ENCODE results near the gene PLD1. TPM values are rescaled to one million over a fixed set of nuclear protein-coding genes. Genes with fewer than 3 reads are reported as not detected.

The PLD1 gene
- total and polyA plus RNA-seq, 2 of the 8 experiments (the other 6 are each of a cell fraction or from before 2014, with no cell fraction given): 1.2 to 2.6 TPM

DNA sequence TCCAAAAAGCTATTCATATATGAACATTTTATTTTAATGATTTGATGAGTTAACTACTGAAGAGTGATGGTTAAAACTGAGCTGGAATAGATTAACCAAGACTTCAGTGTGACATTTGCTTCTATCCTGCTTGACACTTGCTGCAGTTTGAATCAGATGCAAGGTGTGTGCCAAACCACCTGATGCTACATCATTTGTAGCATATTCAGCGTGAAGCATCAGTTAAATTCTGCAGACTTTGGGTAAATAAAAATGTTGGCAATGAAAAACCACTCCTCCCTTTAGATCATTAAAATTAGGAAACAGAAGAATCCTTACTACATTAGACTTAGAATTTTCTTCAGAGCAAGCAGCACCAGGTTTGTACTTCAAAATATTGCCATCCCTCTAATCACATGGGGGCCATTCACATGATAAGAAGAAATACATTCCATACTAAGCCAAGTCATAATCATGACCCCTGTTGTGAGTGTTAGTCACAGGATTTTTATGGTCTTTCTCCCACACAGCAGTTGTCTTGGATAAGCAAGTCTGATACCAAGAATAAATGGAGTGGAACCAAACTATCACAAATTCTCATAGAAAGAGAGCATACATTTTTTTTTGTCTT lies 189.4 kb downstream of the PLD1 start:
- ChIA-PET CTCF (ENCODE audit: partially characterized antibody) (interaction anchor here (0.9 to 1.1 kb wide), 2 partner anchors 26 to 152 kb away, joined by 3 read pairs; no protein-coding TSS in a partner anchor), POLR2A (ENCODE audit: partially characterized antibody) (no interaction called here)
- Histone ChIP-seq H2BK120ac (replicated peaks; ENCODE audit: low read depth, low read length) (no peak overlapping the region), H2BK15ac (ENCODE audit: low read length) (no peak overlapping the region), H4K91ac (replicated peaks; ENCODE audit: insufficient read length, low read length) (no peak overlapping the region), H4K5ac (ENCODE audit: insufficient read length, low read depth, low read length) (no peak overlapping the region), H3K4me3 (ENCODE audit: extremely low read depth in 1 of 4, insufficient read depth in 2 of 4, low read depth in 3 of 4, low read length in 4 of 4) (no peak overlapping the region), H3K23ac (ENCODE audit: insufficient read length) (no peak overlapping the region), H2AFZ (ENCODE audit: low read length) (no peak overlapping the region), H3K4me2 (ENCODE audit: insufficient read depth in 1 of 2, low read depth in 2 of 2, low read length in 2 of 2) (no peak overlapping the region), H2AK5ac (ENCODE audit: low read depth, low read length) (no peak overlapping the region), H3K27me3 (replicated peaks in 1 of 4; ENCODE audit: control insufficient read depth in 3 of 4, extremely low read depth in 1 of 4, insufficient read depth in 3 of 4, low read length in 3 of 4) (no peaks in the 10 kb centered on the region), H3K14ac (ENCODE audit: insufficient read length) (no peak overlapping the region), H2BK5ac (ENCODE audit: low read depth, low read length) (no peak overlapping the region), H2BK20ac (ENCODE audit: low read length) (no peak overlapping the region), H2BK12ac (ENCODE audit: low read depth, low read length) (no peak overlapping the region), H4K20me1 (replicated peaks in 1 of 2; ENCODE audit: control insufficient read depth in 1 of 2, insufficient read depth in 2 of 2, low read length in 2 of 2) (no peaks in the 10 kb centered on the region), H3K9me3 (ENCODE audit: insufficient read depth in 2 of 2, low read depth in 1 of 2, low read length in 1 of 2) (peaks cover 0 to 7% of the 10 kb centered on the region in 2 experiments; a peak in 3 of 4 replicates), H3K56ac (replicated peaks; ENCODE audit: insufficient read length, low read depth, low read length) (no peak overlapping the region), H3K4me1 (replicated peaks in 1 of 4; ENCODE audit: control insufficient read depth in 3 of 4, insufficient read depth in 4 of 4, low read length in 3 of 4) (no peaks in the 10 kb centered on the region), H3K27ac (ENCODE audit: low read depth, low read length) (no peak overlapping the region), H3K18ac (ENCODE audit: extremely low read depth, low read length) (no peak overlapping the region), H4K8ac (ENCODE audit: extremely low read depth, insufficient read depth, low read length) (no peak overlapping the region), H3K79me1 (ENCODE audit: low read depth, low read length) (no peaks in the 10 kb centered on the region), H3K79me2 (ENCODE audit: control insufficient read depth in 1 of 2, insufficient read depth in 2 of 2, low read length in 2 of 2) (no peaks in the 10 kb centered on the region), H3K23me2 (ENCODE audit: low read depth, low read length) (no peaks in the 10 kb centered on the region), H3K4ac (replicated peaks; ENCODE audit: insufficient read length, low read depth, low read length) (no peak overlapping the region), H3K9ac (replicated peaks in 1 of 4; ENCODE audit: extremely low read depth in 1 of 4, low read depth in 3 of 4, low read length in 3 of 4) (no peak overlapping the region), H3K36me3 (ENCODE audit: control insufficient read depth in 2 of 4, insufficient read depth in 4 of 4, low read length in 3 of 4) (no peaks in the 10 kb centered on the region; a peak in 1 of 8 replicates)
- 93% methylated on average over 1 of the region's 1 CpG; no CpG with 5 or more reads in 1 of the 2 experiments for WGBS, 2 experiments (ENCODE audit: extremely low coverage in 1 of 2, insufficient coverage in 1 of 2, insufficient read length in 1 of 2, insufficient replicate concordance in 2 of 2, low coverage in 1 of 2, low lambda C conversion rate in 2 of 2, missing lambda C conversion rate in 1 of 2)
- peak; percentile 45 for FAIRE-seq
- no peak for DNase-seq (ENCODE audit: low read depth in 1 of 2, low spot score in 2 of 2)
- TF ChIP-seq CTBP2 (IDR thresholded peaks at IDR 0.05; ENCODE audit: borderline replicate concordance, insufficient read depth, insufficient read length, low read length) (no peak), RBBP5 (IDR thresholded peaks at IDR 0.05; ENCODE audit: borderline replicate concordance, low read depth, low read length) (no peak), ZNF274 (IDR thresholded peaks at IDR 0.05; ENCODE audit: borderline replicate concordance, extremely low read depth, low read length) (no peak), JUN (IDR thresholded peaks at IDR 0.05; ENCODE audit: low read depth, low read length) (no peak), FOSL1 (IDR thresholded peaks at IDR 0.05; ENCODE audit: insufficient read depth, low read depth, low read length) (no peak), PHF8 (conservative IDR thresholded peaks at IDR 0.05; ENCODE audit: low read depth, low read length) (no peak), RXRA (IDR thresholded peaks at IDR 0.05; ENCODE audit: insufficient read depth, low read depth, low read length) (no peak), JUND (IDR thresholded peaks at IDR 0.05; ENCODE audit: low read length) (no peak)
- TF ChIP-seq, protein P1, sequence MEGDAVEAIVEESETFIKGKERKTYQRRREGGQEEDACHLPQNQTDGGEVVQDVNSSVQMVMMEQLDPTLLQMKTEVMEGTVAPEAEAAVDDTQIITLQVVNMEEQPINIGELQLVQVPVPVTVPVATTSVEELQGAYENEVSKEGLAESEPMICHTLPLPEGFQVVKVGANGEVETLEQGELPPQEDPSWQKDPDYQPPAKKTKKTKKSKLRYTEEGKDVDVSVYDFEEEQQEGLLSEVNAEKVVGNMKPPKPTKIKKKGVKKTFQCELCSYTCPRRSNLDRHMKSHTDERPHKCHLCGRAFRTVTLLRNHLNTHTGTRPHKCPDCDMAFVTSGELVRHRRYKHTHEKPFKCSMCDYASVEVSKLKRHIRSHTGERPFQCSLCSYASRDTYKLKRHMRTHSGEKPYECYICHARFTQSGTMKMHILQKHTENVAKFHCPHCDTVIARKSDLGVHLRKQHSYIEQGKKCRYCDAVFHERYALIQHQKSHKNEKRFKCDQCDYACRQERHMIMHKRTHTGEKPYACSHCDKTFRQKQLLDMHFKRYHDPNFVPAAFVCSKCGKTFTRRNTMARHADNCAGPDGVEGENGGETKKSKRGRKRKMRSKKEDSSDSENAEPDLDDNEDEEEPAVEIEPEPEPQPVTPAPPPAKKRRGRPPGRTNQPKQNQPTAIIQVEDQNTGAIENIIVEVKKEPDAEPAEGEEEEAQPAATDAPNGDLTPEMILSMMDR (IDR thresholded peaks at IDR 0.05; ENCODE audit: control extremely low read depth in 1 of 3, insufficient read depth in 1 of 3, low read depth in 1 of 3, low read length in 3 of 3): no peak
- TF ChIP-seq, protein P2, sequence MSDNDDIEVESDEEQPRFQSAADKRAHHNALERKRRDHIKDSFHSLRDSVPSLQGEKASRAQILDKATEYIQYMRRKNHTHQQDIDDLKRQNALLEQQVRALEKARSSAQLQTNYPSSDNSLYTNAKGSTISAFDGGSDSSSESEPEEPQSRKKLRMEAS (IDR thresholded peaks at IDR 0.05): no peak

Data from H1 (cell line).